ENCODE measurements around the gene TASP1.
"Not testable (repeated sequence)": the region's sequence is repeated elsewhere in the genome, so short reads cannot be mapped to it uniquely, and the experiment has no call there.

Gene TASP1

GRCh38 chr20:13364278-13365170 lies 274.2 kb downstream of the TASP1 start:
- no peaks in the 10 kb centered on the region for H3K4me1 ChIP-seq (ENCODE audit: control insufficient read depth in 5 of 5, insufficient read depth in 5 of 5, low read length in 5 of 5)
- no peak overlapping the region for H3K4me3 ChIP-seq (ENCODE audit: low read depth in 1 of 5, low read length in 5 of 5)
- no peaks in the 10 kb centered on the region for H3K27me3 ChIP-seq (ENCODE audit: control insufficient read depth in 5 of 5, insufficient read depth in 4 of 5, low read length in 5 of 5)
- H3K27ac ChIP-seq (ENCODE audit: low read depth, low read length): no peak overlapping the region
- H3K9ac ChIP-seq (ENCODE audit: low read length in 5 of 5): no peak overlapping the region
- H3K36me3 ChIP-seq (ENCODE audit: control insufficient read depth in 5 of 5, insufficient read depth in 5 of 5, low read length in 5 of 5): no peaks in the 10 kb centered on the region
- peaks cover 0 to 4% (median 0%) of the 10 kb centered on the region in 5 donors for H3K9me3 ChIP-seq (ENCODE audit: control insufficient read depth in 5 of 5, low read length in 5 of 5)

- no peaks in the 10 kb centered on the region for H3K4me1 ChIP-seq (ENCODE audit: control insufficient read depth in 5 of 5, insufficient read depth in 5 of 5, low read length in 5 of 5)
- H3K4me3 ChIP-seq (ENCODE audit: low read depth in 1 of 5, low read length in 5 of 5): no peak overlapping the region
- H3K27me3 ChIP-seq (ENCODE audit: control insufficient read depth in 5 of 5, insufficient read depth in 4 of 5, low read length in 5 of 5): no peaks in the 10 kb centered on the region
- no peaks in the 10 kb centered on the region for H3K36me3 ChIP-seq (ENCODE audit: control insufficient read depth in 5 of 5, insufficient read depth in 5 of 5, low read length in 5 of 5)
- H3K27ac ChIP-seq (ENCODE audit: low read depth, low read length): no peak overlapping the region
- peaks cover 0 to 2% (median 0%) of the 10 kb centered on the region in 5 donors for H3K9me3 ChIP-seq (ENCODE audit: control insufficient read depth in 5 of 5, low read length in 5 of 5)
- H3K9ac ChIP-seq (ENCODE audit: low read length in 5 of 5): no peak overlapping the region
Observed at GRCh38 chr20:13363473-13363872, 275.3 kb downstream of the TASP1 start.

GRCh38 chr20:13362165-13362564 lies 276.6 kb downstream of the TASP1 start:
- H3K36me3 ChIP-seq (ENCODE audit: control insufficient read depth in 5 of 5, insufficient read depth in 5 of 5, low read length in 5 of 5); H3K4me1 ChIP-seq (ENCODE audit: control insufficient read depth in 5 of 5, insufficient read depth in 5 of 5, low read length in 5 of 5); H3K9ac ChIP-seq (ENCODE audit: low read length in 5 of 5); H3K27ac ChIP-seq (ENCODE audit: low read depth, low read length); H3K4me3 ChIP-seq (ENCODE audit: low read depth in 1 of 5, low read length in 5 of 5); H3K27me3 ChIP-seq (ENCODE audit: control insufficient read depth in 5 of 5, insufficient read depth in 4 of 5, low read length in 5 of 5); H3K9me3 ChIP-seq (ENCODE audit: control insufficient read depth in 5 of 5, low read length in 5 of 5): not testable (repeated sequence)

- H3K9me3 ChIP-seq (ENCODE audit: control insufficient read depth in 5 of 5, low read length in 5 of 5); H3K27ac ChIP-seq (ENCODE audit: low read depth, low read length); H3K9ac ChIP-seq (ENCODE audit: low read length in 5 of 5); H3K36me3 ChIP-seq (ENCODE audit: control insufficient read depth in 5 of 5, insufficient read depth in 5 of 5, low read length in 5 of 5); H3K27me3 ChIP-seq (ENCODE audit: control insufficient read depth in 5 of 5, insufficient read depth in 4 of 5, low read length in 5 of 5); H3K4me1 ChIP-seq (ENCODE audit: control insufficient read depth in 5 of 5, insufficient read depth in 5 of 5, low read length in 5 of 5); H3K4me3 ChIP-seq (ENCODE audit: low read depth in 1 of 5, low read length in 5 of 5): not testable (repeated sequence)
Observed at GRCh38 chr20:13358936-13359335, 279.8 kb downstream of the TASP1 start.

GRCh38 chr20:13357782-13358181 lies 280.9 kb downstream of the TASP1 start:
- H3K27me3 ChIP-seq (ENCODE audit: control insufficient read depth in 5 of 5, insufficient read depth in 4 of 5, low read length in 5 of 5); H3K36me3 ChIP-seq (ENCODE audit: control insufficient read depth in 5 of 5, insufficient read depth in 5 of 5, low read length in 5 of 5); H3K9me3 ChIP-seq (ENCODE audit: control insufficient read depth in 5 of 5, low read length in 5 of 5); H3K4me3 ChIP-seq (ENCODE audit: low read depth in 1 of 5, low read length in 5 of 5); H3K9ac ChIP-seq (ENCODE audit: low read length in 5 of 5); H3K4me1 ChIP-seq (ENCODE audit: control insufficient read depth in 5 of 5, insufficient read depth in 5 of 5, low read length in 5 of 5); H3K27ac ChIP-seq (ENCODE audit: low read depth, low read length): not testable (repeated sequence)

GRCh38 chr20:13356591-13356990 lies 282.1 kb downstream of the TASP1 start:
- no peaks in the 10 kb centered on the region for H3K36me3 ChIP-seq (ENCODE audit: control insufficient read depth in 5 of 5, insufficient read depth in 5 of 5, low read length in 5 of 5)
- H3K4me1 ChIP-seq (ENCODE audit: control insufficient read depth in 5 of 5, insufficient read depth in 5 of 5, low read length in 5 of 5): no peaks in the 10 kb centered on the region
- H3K27me3 ChIP-seq (ENCODE audit: control insufficient read depth in 5 of 5, insufficient read depth in 4 of 5, low read length in 5 of 5): no peaks in the 10 kb centered on the region
- peaks cover 0 to 2% (median 0%) of the 10 kb centered on the region in 5 donors for H3K9me3 ChIP-seq (ENCODE audit: control insufficient read depth in 5 of 5, low read length in 5 of 5)
- H3K9ac ChIP-seq (ENCODE audit: low read length in 5 of 5): no peak overlapping the region
- H3K27ac ChIP-seq (ENCODE audit: low read depth, low read length): no peak overlapping the region
- H3K4me3 ChIP-seq (ENCODE audit: low read depth in 1 of 5, low read length in 5 of 5): no peak overlapping the region

GRCh38 chr20:13355941-13356486 lies 282.7 kb downstream of the TASP1 start:
- Histone ChIP-seq H3K4me1 (ENCODE audit: control insufficient read depth in 5 of 5, insufficient read depth in 5 of 5, low read length in 5 of 5) (no peaks in the 10 kb centered on the region), H3K4me3 (ENCODE audit: low read depth in 1 of 5, low read length in 5 of 5) (no peak overlapping the region), H3K27ac (ENCODE audit: low read depth, low read length) (no peak overlapping the region), H3K36me3 (ENCODE audit: control insufficient read depth in 5 of 5, insufficient read depth in 5 of 5, low read length in 5 of 5) (no peaks in the 10 kb centered on the region), H3K9ac (ENCODE audit: low read length in 5 of 5) (no peak overlapping the region), H3K9me3 (ENCODE audit: control insufficient read depth in 5 of 5, low read length in 5 of 5) (peaks cover 0 to 2% (median 0%) of the 10 kb centered on the region in 5 donors), H3K27me3 (ENCODE audit: control insufficient read depth in 5 of 5, insufficient read depth in 4 of 5, low read length in 5 of 5) (no peaks in the 10 kb centered on the region)

- no peaks in the 10 kb centered on the region for H3K27me3 ChIP-seq (ENCODE audit: control insufficient read depth in 5 of 5, insufficient read depth in 4 of 5, low read length in 5 of 5)
- H3K36me3 ChIP-seq (ENCODE audit: control insufficient read depth in 5 of 5, insufficient read depth in 5 of 5, low read length in 5 of 5): no peaks in the 10 kb centered on the region
- H3K4me3 ChIP-seq (ENCODE audit: low read depth in 1 of 5, low read length in 5 of 5): no peak overlapping the region
- H3K4me1 ChIP-seq (ENCODE audit: control insufficient read depth in 5 of 5, insufficient read depth in 5 of 5, low read length in 5 of 5): no peaks in the 10 kb centered on the region
- H3K9me3 ChIP-seq (ENCODE audit: control insufficient read depth in 5 of 5, low read length in 5 of 5): peaks cover 0 to 2% (median 0%) of the 10 kb centered on the region in 5 donors
- no peak overlapping the region for H3K27ac ChIP-seq (ENCODE audit: low read depth, low read length)
- no peak overlapping the region for H3K9ac ChIP-seq (ENCODE audit: low read length in 5 of 5)
Observed at GRCh38 chr20:13355411-13355810, 283.3 kb downstream of the TASP1 start.

GRCh38 chr20:13353261-13353945 lies 285.3 kb downstream of the TASP1 start:
- Histone ChIP-seq H3K4me3 (ENCODE audit: low read depth in 1 of 5, low read length in 5 of 5) (no peak overlapping the region), H3K9ac (ENCODE audit: low read length in 5 of 5) (no peak overlapping the region), H3K27me3 (ENCODE audit: control insufficient read depth in 5 of 5, insufficient read depth in 4 of 5, low read length in 5 of 5) (no peaks in the 10 kb centered on the region), H3K36me3 (ENCODE audit: control insufficient read depth in 5 of 5, insufficient read depth in 5 of 5, low read length in 5 of 5) (no peaks in the 10 kb centered on the region), H3K4me1 (ENCODE audit: control insufficient read depth in 5 of 5, insufficient read depth in 5 of 5, low read length in 5 of 5) (no peaks in the 10 kb centered on the region), H3K9me3 (ENCODE audit: control insufficient read depth in 5 of 5, low read length in 5 of 5) (peaks cover 0 to 2% (median 0%) of the 10 kb centered on the region in 5 donors), H3K27ac (ENCODE audit: low read depth, low read length) (no peak overlapping the region)

GRCh38 chr20:13349235-13349604 lies 289.5 kb downstream of the TASP1 start:
- Histone ChIP-seq H3K27me3 (ENCODE audit: control insufficient read depth in 5 of 5, insufficient read depth in 4 of 5, low read length in 5 of 5) (no peaks in the 10 kb centered on the region), H3K27ac (ENCODE audit: low read depth, low read length) (no peak overlapping the region), H3K4me1 (ENCODE audit: control insufficient read depth in 5 of 5, insufficient read depth in 5 of 5, low read length in 5 of 5) (no peaks in the 10 kb centered on the region), H3K36me3 (ENCODE audit: control insufficient read depth in 5 of 5, insufficient read depth in 5 of 5, low read length in 5 of 5) (no peaks in the 10 kb centered on the region), H3K4me3 (ENCODE audit: low read depth in 1 of 5, low read length in 5 of 5) (no peak overlapping the region), H3K9ac (ENCODE audit: low read length in 5 of 5) (no peak overlapping the region), H3K9me3 (ENCODE audit: control insufficient read depth in 5 of 5, low read length in 5 of 5) (peaks cover 0 to 2% (median 0%) of the 10 kb centered on the region in 5 donors)

All from subcutaneous abdominal adipose tissue (tissue), 5 donors.